NT2/D1 (cell line): ENCODE data around the gene SNX2.
"Not testable (repeated sequence)": the region's sequence is repeated elsewhere in the genome, so short reads cannot be mapped to it uniquely, and the experiment has no call there.

Experiments used
- SUZ12 ChIP-seq: IDR thresholded peaks from 2 replicates; pipeline ENCODE4 v1.6.1; 2011; ENCODE audit not compliant: insufficient read length, insufficient read depth; ENCODE audit errors: extremely low read depth
- YY1 ChIP-seq: IDR thresholded peaks from 2 replicates; pipeline ENCODE4 v1.6.1; 2011; ENCODE audit not compliant: insufficient read length, insufficient read depth

DNA sequence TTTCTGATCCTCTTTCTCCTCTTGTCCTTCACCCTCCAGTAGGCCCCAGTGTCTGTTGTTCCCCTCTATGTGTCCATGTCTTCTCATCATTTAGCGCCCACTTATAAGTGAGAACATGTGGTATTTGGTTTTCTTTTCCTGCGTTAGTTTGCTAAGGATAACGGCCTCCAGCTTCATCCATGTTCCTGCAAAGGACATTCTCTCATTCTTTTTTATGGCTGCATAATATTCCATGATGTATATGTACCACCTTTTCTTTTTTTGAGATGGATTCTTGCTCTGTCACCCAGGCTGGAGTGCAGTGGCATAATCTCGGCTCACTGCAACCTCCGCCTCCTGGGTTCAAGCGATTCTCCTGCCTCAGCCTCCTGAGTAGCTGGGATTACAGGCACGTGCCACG lies 82.7 kb downstream of the SNX2 start:
- TF ChIP-seq SUZ12, YY1: not testable (repeated sequence)
